PFSK-1 (cell line): ENCODE results near the gene THEM4.

Experiments
- SIN3A ChIP-seq: IDR thresholded peaks from 2 replicates; pipeline ENCODE4 v1.6.1; 2012; ENCODE audit warnings: mild to moderate bottlenecking, low read length, moderate library complexity, borderline replicate concordance; ENCODE audit not compliant: insufficient read depth
- TAF1 ChIP-seq: IDR thresholded peaks from 2 replicates; pipeline ENCODE4 v1.6.1; 2012; ENCODE audit warnings: low read length, control low read depth, borderline replicate concordance; ENCODE audit not compliant: insufficient read depth
- TF ChIP-seq, protein P1 (sequence below), 2 experiments: IDR thresholded peaks; 2 replicates each; pipeline versions ENCODE4 v1.6.1 to v1.8.0; 2011 to 2012; ENCODE audit warnings: low read depth in 2 of 2, low read length in 2 of 2, control low read depth in 1 of 2, inconsistent platforms in 1 of 2, mild to moderate bottlenecking in 1 of 2, moderate library complexity in 1 of 2; ENCODE audit not compliant: insufficient read depth in 1 of 2

DNA sequence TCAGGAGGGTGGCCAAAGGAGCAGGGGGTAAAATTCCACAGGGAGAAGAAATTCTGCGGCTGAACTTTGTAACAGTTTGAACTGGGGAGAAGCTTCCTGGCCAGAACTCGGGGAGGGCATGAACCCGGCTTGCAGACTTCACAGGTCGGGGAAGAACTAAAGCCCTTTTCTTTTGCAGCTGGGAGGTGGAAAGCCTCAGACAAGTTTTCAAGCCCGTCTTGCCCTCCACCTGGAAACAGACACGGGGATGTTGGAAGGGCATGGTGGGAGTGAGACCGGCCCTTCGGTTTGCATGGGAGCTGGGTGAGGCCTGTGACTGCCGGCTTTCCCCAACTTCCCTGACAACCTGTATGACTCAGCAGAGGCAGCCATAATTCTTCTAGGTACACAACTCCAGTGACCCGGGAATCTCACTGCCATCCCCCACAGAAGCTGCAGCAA lies 11.3 kb downstream of the THEM4 start:
- TF ChIP-seq SIN3A: no peak
- TF ChIP-seq, protein P1, sequence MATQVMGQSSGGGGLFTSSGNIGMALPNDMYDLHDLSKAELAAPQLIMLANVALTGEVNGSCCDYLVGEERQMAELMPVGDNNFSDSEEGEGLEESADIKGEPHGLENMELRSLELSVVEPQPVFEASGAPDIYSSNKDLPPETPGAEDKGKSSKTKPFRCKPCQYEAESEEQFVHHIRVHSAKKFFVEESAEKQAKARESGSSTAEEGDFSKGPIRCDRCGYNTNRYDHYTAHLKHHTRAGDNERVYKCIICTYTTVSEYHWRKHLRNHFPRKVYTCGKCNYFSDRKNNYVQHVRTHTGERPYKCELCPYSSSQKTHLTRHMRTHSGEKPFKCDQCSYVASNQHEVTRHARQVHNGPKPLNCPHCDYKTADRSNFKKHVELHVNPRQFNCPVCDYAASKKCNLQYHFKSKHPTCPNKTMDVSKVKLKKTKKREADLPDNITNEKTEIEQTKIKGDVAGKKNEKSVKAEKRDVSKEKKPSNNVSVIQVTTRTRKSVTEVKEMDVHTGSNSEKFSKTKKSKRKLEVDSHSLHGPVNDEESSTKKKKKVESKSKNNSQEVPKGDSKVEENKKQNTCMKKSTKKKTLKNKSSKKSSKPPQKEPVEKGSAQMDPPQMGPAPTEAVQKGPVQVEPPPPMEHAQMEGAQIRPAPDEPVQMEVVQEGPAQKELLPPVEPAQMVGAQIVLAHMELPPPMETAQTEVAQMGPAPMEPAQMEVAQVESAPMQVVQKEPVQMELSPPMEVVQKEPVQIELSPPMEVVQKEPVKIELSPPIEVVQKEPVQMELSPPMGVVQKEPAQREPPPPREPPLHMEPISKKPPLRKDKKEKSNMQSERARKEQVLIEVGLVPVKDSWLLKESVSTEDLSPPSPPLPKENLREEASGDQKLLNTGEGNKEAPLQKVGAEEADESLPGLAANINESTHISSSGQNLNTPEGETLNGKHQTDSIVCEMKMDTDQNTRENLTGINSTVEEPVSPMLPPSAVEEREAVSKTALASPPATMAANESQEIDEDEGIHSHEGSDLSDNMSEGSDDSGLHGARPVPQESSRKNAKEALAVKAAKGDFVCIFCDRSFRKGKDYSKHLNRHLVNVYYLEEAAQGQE (IDR thresholded peaks at IDR 0.05; ENCODE audit: insufficient read depth in 1 of 2, low read depth in 2 of 2, low read length in 2 of 2): no peak
- no peak for TF ChIP-seq TAF1
